SJCRH30 (cell line): ENCODE results near the gene NFIC. TPM values are rescaled to one million over a fixed set of nuclear protein-coding genes. Genes with fewer than 3 reads are reported as not detected.
"Not testable (repeated sequence)": the region's sequence is repeated elsewhere in the genome, so short reads cannot be mapped to it uniquely, and the experiment has no call there.

Experiments used
- DNase-seq, 2 experiments: peaks; one replicate each; pipeline ENCODE4 v3.0.0-alpha.2; 2015 to 2020
- H3K27ac ChIP-seq: fragments of 250-450 bp; sonication (Bioruptor Pico); 2 replicates; pipeline ENCODE4 v1.5.1; 2020; ENCODE audit warnings: mild to moderate bottlenecking, moderate library complexity
- H3K27me3 ChIP-seq: fragments of 250-450 bp; sonication (Bioruptor Pico); 2 replicates; pipeline ENCODE4 v1.5.1; 2020; ENCODE audit warnings: mild to moderate bottlenecking, moderate library complexity
- H3K36me3 ChIP-seq: fragments of 250-450 bp; sonication (Bioruptor Pico); 2 replicates; pipeline ENCODE4 v1.5.1; 2020; ENCODE audit warnings: mild to moderate bottlenecking, moderate library complexity
- H3K4me1 ChIP-seq: fragments of 250-450 bp; sonication (Bioruptor Pico); 2 replicates; pipeline ENCODE4 v1.5.1; 2020; ENCODE audit warnings: mild to moderate bottlenecking, moderate library complexity
- H3K4me3 ChIP-seq: fragments of 250-450 bp; sonication (Bioruptor Pico); 2 replicates; pipeline ENCODE4 v1.5.1; 2020; ENCODE audit warnings: mild to moderate bottlenecking, moderate library complexity
- H3K9me3 ChIP-seq: fragments of 250-450 bp; sonication (Bioruptor Pico); replicated peaks from 2 replicates; pipeline ENCODE4 v1.5.1; 2020; ENCODE audit warnings: mild to moderate bottlenecking, moderate library complexity
- total RNA-seq: library from RNA; depleted of rRNA; stranded (reverse); fragments of >200 nt; shearing (Covaris generic); gene quantifications from 2 replicates; pipeline ENCODE4 v1.2.3, GENCODE V29; 2014

Gene NFIC
- total RNA-seq, 1 experiment from 2014 or later, result 15.1 TPM

DNA sequence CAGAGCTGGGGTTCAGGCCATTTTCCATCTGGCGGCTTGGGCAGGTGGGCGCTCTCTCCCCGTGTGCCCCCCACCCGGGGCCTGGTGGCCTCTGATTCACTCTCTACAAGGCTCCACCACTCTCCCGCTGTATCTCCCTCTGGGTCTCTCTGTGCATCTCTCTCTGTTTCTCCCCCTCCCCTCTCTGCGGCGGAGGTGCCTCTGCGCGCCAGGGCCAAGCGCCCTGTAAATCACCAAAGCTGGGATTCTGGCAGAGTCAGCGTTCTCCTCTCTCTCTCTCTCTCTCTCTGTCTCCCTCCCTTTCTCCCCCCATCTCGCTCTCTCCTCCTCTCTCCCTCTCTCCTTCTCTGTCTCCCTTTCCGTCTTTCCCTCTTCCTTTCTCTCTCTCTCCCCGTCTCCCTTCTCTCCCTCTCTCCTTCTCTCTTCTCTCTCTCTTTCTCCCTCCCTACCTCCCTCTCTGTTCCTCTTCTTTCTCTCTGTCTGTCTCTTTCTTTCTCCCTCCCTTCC is 3.9 kb downstream of the NFIC start:
- H3K27me3 ChIP-seq, result no peaks in the 10 kb centered on the region
- H3K4me1 ChIP-seq, result peaks cover 15% of the 10 kb centered on the region
- H3K36me3 ChIP-seq, result peaks cover 2% of the 10 kb centered on the region; the same call in 1 of the 2 replicates
- no peak overlapping the region for H3K4me3 ChIP-seq
- DNase-seq, result no peak
- H3K9me3 ChIP-seq, result no peaks in the 10 kb centered on the region
- no peak overlapping the region for H3K27ac ChIP-seq

DNA sequence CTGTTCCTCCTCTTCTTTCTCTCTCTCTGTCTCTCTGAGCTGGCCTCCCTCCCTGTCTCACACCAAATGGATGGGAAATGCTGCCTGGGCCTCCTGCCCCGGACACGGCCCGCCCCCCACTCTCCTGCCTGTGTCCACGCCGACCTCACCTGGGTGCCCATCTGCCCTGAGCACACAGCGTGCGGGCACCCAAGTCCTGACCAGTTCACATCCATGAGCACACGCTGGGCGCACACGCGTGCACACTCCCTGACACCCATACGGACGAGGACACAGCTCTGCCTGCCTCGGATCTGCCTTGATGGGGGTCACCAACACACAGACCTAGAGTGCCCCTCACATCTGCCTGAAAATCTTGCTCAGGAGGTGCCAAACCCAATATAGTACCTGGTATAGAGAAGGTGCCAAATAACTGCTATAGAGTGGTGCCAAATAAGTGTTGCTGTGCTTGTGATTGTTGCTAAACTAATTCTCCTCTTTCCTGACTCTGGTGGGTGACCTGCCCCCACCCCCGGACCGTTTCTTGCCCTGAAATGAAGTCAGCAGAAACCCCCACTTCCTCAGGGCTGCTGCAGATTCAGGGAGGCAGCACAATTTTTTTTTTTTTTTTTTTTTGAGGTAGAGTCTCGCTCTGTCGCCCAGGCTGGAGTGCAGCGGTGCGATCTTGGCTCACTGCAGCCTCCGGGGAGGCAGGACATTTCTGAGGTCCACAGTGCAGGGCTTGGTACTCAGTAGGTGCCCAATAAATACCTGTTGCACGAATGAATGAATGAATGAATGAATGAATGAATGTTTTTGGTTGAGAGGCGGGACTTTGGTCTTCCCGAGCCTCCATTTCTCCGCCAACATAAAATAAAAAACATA is 4.6 kb downstream of the NFIC start:
- DNase-seq, result no peak
- Histone ChIP-seq H3K9me3 (no peaks in the 10 kb centered on the region), H3K36me3 (peaks cover 2% of the 10 kb centered on the region; the same call in 1 of the 2 replicates), H3K27ac (no peak overlapping the region), H3K27me3 (no peaks in the 10 kb centered on the region), H3K4me3 (no peak overlapping the region), H3K4me1 (peaks cover 13% of the 10 kb centered on the region)

DNA sequence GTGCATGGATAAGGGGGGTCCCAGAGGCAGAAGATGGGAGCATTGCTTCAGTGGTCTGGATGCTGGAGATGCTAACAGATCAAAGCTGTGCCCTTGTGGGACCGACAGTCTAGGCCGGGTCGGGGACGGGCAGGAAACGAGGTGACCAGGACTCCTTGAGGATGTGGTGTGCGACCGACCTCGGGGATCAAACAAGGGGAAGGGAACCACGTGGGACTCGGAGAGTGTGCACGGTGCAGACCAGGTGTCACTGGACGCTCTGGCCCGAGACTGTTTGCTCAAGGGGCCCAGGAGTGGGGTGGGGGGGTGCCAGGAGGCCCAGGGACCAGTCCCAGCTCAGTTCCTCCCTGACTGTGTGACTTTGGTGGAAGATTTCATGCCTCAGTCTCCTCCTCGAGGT is 6.0 kb downstream of the NFIC start:
- Histone ChIP-seq H3K27ac (no peak overlapping the region), H3K4me1 (peaks cover 19% of the 10 kb centered on the region), H3K4me3 (no peak overlapping the region), H3K27me3 (no peaks in the 10 kb centered on the region), H3K36me3 (no peaks in the 10 kb centered on the region), H3K9me3 (no peaks in the 10 kb centered on the region)
- no peak for DNase-seq

DNA sequence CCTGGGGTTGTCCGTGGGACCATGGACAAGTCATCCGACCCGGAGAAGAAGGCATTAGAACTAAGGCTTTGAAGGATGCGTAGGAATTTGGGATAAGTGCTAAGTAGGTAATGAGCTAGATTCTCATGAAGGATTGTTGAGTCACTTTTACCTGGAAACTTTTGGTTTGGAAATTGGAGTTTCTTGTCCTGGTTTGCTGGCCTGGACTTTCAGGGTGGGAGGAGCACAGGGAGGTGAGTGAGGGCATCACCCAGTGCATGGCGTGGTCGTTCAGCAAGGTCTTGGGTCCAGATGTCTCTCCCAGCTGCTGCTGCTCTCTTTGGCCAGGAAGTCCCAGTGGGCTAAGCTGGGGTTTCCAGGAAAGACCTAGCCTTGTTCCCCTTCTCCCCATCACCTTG is 7.6 kb downstream of the NFIC start:
- Histone ChIP-seq H3K36me3 (no peaks in the 10 kb centered on the region), H3K27ac (no peak overlapping the region), H3K9me3 (no peaks in the 10 kb centered on the region), H3K4me3 (no peak overlapping the region), H3K4me1 (peaks cover 11% of the 10 kb centered on the region), H3K27me3 (no peaks in the 10 kb centered on the region)
- no peak for DNase-seq

DNA sequence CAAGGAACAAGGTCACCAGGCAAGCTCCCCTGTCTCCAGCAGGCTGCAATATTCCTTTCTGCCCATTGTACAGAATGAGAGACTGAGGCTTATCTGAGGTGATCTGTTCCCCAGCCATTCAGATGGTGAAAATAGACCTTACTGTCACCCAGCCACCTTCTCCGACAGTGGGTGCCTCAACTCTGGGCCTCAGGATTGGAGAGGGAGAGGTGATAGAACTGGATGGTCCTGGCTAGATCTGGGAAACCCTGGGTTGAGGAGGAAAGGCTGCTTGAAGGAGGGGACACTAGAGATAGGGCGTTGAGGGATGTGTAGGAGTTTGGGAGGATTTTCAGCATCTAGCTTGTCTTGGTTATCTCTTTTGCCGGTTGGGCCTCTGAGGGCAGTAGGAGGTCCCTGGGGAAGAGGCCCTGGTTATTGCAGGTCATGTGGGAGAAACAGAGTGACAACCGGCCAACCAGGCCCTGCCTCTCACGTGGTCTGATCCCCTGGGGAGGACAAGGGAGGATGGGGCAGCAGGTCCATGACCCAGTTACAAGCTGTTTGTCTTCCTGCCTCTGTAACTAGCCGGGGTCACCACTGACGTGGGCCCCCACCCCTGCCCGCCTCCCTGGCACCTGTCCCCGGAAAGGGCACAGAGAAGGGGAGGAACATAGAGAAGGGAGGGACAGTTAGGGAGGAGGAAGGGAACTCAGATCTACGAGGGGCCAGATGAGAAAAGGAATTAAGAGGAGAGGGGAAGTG is 8.2 kb downstream of the NFIC start:
- Histone ChIP-seq H3K36me3 (no peaks in the 10 kb centered on the region), H3K9me3 (no peaks in the 10 kb centered on the region), H3K27me3 (no peaks in the 10 kb centered on the region), H3K4me3 (peak overlapping the region; percentile 20; the same call in 1 of the 2 replicates), H3K27ac (peak overlapping the region; percentile 80), H3K4me1 (peaks cover 11% of the 10 kb centered on the region)
- DNase-seq, result peak; percentile 34 to 47

DNA sequence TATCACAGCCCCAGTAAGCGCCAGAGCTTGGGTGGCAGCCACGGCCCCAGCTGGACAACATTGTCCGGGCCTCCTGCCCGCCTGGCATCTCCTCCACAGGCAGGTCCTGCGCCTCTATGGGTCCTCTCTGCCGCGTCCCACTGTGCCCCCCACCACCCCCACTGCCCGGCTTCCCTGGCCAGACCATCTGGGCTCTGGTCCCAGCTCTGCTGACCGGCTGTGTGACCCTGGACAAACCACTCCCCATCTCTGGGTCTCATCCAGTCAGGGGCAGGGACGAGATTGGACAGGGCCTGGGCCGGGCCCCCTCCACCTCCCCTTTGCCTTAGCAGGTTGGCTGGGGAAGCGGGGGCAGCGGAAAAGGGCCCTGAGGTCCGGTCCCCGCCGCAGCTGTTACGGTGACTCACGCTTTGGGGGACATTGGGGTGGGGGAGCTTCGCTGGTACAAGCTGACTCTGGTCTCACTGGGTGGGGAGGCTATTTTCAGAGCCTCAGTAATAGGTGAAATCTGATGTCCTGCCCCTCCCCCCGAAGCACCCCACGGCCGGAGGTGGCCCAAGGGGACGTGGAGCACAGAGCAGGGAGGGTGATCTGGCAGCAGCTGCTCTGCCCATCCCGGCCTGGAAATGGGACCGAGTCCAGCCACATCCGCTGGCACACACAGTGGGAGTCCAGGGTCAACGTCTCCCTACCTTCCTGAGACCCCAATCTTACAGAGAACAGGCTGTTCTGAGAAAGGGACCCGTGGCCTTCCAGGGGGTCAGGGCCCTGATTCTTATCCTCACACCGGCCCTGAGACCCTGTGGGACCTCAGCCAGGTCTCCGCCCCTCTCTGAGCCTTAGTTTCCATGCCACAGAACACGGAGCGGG is 9.1 kb downstream of the NFIC start:
- peak; percentile 96 to 97 for DNase-seq

DNA sequence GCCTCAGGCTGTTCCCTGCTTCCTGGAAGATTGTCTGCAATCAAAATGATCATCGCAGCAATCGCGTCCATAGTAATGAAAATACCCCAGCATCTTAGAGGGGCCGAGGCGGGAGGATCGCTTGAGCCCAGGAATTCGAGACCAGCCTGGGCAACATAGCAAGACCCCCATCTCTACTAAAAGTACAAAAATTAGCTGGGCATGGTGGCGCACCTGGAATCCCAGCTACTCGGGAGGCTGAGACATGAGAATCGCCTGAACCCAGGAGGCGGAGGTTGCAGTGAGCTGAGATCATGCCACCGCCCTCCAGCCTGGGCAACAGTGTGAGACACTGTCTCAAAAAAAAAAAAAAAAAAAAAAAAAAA is 9.7 kb downstream of the NFIC start:
- not testable (repeated sequence) for H3K27me3 ChIP-seq, DNase-seq, H3K9me3 ChIP-seq, H3K36me3 ChIP-seq
- Histone ChIP-seq H3K4me1 (peaks cover 11% of the 10 kb centered on the region), H3K27ac (peak overlapping the region; percentile 80), H3K4me3 (0 out of 2 replicates have a peak overlapping the region, but pooled peaks have one; percentile 15)

More for the DNA sequence above, 9.1 kb downstream of the NFIC start:
- Histone ChIP-seq H3K27me3 (no peaks in the 10 kb centered on the region), H3K36me3 (no peaks in the 10 kb centered on the region), H3K4me1 (peaks cover 11% of the 10 kb centered on the region), H3K4me3 (peak overlapping the region; percentile 20), H3K27ac (peak overlapping the region; percentile 80), H3K9me3 (no peaks in the 10 kb centered on the region)

DNA sequence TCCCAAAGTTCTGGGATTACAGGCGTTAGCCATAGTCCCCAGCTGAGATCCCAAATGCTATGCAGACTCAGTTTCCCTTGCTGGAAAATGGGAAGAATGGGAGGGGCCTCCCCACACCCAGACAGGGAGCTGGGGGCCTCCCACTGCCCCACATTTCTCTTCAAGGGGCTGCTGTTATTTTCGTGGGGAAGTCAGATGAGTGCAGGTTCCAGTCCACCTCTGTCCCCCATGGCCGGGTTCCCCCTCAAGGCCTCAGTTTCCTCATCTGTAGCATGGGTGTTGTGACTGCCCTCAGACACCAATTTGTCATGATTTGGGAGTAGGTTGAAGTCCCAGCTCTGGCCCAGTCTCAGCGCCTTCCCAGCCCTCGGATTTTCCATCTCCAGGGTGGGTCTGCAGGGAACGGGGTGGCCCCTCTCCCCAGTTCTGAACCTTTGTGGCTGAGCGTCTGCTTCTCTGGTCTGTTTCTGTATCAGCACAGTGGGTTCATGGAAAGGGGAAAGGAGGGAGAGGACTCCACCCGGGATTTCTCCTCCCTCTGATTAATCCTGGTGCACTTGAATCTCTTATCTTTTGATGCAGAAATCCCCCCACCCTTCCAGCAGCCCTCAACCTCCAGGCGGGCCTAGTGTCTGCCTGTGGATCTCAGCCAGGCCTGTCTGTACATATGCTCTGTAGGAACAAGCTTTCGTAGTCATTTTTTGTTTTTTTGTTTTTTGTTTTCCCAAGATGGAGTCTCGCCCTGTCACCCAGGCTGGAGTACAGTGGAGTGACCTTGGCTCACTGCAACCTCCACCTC is 12.2 kb downstream of the NFIC start:
- Histone ChIP-seq H3K36me3 (no peaks in the 10 kb centered on the region; the same call in 1 of the 2 replicates), H3K27me3 (no peaks in the 10 kb centered on the region), H3K4me1 (peaks cover 11% of the 10 kb centered on the region), H3K4me3 (no peak overlapping the region), H3K27ac (no peak overlapping the region), H3K9me3 (no peaks in the 10 kb centered on the region)
- DNase-seq, result no peak

DNA sequence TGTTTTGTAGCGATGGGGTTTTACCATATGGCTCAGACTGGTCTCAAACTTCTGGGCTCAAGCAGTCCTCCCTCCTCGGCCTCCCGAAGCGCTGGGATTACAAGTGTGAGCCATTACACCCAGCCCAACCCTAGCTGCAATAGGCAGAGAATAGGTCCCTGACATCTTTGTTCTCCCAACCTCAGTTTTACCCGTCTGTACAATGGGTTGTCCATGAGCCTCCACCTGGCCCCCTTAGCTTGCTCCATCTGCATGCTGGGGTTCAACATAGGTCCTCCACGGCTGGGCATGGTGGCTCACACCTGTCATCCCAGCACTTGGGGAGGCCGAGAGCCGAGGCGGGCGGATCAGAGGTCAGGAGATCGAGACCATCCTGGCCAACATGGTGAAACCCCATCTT is 14.4 kb downstream of the NFIC start:
- Histone ChIP-seq H3K4me1 (peaks cover 7% of the 10 kb centered on the region), H3K9me3 (no peaks in the 10 kb centered on the region), H3K36me3 (no peaks in the 10 kb centered on the region; the same call in 1 of the 2 replicates), H3K27me3 (no peaks in the 10 kb centered on the region), H3K27ac (no peak overlapping the region), H3K4me3 (no peak overlapping the region)
- DNase-seq, result no peak

DNA sequence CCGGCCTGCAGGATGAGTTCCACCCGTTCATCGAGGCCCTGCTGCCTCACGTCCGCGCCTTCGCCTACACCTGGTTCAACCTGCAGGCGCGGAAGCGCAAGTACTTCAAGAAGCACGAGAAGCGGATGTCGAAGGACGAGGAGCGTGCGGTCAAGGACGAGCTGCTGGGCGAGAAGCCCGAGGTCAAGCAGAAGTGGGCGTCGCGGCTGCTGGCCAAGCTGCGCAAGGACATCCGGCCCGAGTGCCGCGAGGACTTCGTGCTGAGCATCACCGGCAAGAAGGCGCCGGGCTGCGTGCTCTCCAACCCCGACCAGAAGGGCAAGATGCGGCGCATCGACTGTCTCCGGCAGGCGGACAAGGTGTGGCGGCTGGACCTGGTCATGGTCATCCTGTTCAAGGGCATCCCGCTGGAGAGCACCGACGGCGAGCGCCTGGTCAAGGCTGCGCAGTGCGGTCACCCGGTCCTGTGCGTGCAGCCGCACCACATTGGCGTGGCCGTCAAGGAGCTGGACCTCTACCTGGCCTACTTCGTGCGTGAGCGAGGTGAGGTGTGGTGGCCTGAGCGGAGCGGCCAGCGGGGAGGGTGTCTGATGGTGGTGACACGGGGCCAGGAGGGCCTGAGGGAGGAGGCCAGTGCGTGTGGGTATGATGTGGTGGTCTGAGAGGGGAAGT is 15.5 kb downstream of the NFIC start:
- Histone ChIP-seq H3K36me3 (no peaks in the 10 kb centered on the region; the same call in 1 of the 2 replicates), H3K9me3 (no peaks in the 10 kb centered on the region), H3K27me3 (no peaks in the 10 kb centered on the region), H3K4me1 (no peaks in the 10 kb centered on the region), H3K27ac (no peak overlapping the region), H3K4me3 (no peak overlapping the region)
- DNase-seq, result no peak

DNA sequence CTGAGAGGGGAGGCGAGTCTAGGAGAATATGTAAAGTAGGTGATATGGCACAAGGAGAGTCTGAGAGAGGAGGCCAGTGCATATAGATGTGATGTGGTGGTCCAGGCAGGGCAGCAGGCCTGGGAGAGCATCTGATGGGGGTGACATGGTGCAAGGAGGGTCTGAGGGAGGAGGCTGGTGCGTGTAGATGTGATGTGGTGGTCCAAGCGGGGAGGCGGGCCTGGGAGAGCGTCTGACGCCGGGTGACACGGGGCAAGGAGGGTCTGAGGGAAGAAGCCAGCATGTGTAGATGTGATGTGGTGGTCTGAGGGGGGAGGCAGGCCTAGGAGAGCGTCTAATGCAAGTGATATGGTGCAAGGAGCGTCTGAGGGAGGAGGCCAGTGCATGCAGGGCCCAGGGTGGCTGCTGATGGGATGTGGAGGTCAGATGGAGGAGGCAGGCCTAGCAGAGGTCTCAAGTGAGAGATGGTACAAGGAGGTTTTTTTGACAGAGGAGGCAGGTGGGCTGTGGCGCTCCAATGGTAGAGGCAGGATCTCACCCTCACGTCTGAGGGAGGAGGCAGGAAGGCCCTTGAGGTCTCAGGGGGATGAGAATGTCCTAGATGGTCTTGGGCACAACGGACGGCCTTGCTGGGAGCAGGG is 16.2 kb downstream of the NFIC start:
- Histone ChIP-seq H3K9me3 (no peaks in the 10 kb centered on the region), H3K27me3 (no peaks in the 10 kb centered on the region), H3K4me1 (no peaks in the 10 kb centered on the region), H3K27ac (no peak overlapping the region), H3K4me3 (no peak overlapping the region), H3K36me3 (peaks cover 2% of the 10 kb centered on the region; the same call in 1 of the 2 replicates)
- DNase-seq, result no peak

DNA sequence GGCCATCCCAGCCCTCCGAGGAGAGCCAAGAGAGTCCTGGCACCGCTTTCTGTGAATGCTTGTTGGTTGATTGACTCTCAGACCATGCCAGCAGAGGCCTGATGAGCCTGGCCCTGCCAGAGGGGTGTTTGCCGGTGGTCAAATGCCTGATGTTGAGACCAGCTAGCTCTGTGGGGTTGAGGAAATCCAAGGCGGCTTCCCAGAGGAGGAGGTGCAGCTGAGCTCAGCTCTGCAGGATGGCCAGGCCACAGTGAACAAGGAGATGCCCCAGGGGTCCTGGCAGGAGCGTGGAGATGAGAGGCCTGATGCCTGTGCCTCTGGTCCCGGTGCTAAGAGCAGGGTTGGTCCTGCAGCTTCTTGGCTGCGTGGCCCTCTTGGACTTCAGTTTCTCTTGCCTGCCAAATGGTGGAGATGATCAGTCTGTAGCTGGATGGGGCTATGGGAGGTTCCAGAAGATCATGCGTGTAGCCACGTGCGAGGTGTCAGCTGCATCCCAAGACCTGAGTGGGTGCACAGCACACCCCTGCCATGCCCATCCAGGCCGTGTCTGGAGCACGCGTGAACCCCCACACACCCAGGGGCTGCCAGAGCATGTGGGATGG is 16.8 kb downstream of the NFIC start:
- no peaks in the 10 kb centered on the region for H3K27me3 ChIP-seq
- H3K4me3 ChIP-seq, result no peak overlapping the region
- H3K27ac ChIP-seq, result no peak overlapping the region
- no peaks in the 10 kb centered on the region for H3K4me1 ChIP-seq
- DNase-seq, result no peak
- no peaks in the 10 kb centered on the region for H3K9me3 ChIP-seq
- H3K36me3 ChIP-seq, result peaks cover 2% of the 10 kb centered on the region; the same call in 1 of the 2 replicates
